Liver (tissue), 3 donors: ENCODE measurements around the gene CPT1B.

ENCODE experiments used
- FOXA1 ChIP-seq: IDR thresholded peaks from 2 replicates; pipeline ENCODE4 v1.6.1; 2016; ENCODE audit warnings: antibody characterized with exemption
- GABPA ChIP-seq, 2 donors: IDR thresholded peaks in 1 of 2; conservative IDR thresholded peaks in 1 of 2; 2 replicates each; pipeline ENCODE4 v1.6.1; 2016; ENCODE audit warnings: antibody characterized with exemption in 2 of 2, mild to moderate bottlenecking in 1 of 2, moderate library complexity in 1 of 2
- JUND ChIP-seq, 2 donors: IDR thresholded peaks; 2 replicates each; pipeline ENCODE4 v1.6.1; 2016; ENCODE audit warnings: antibody characterized with exemption in 2 of 2
- RAD21 ChIP-seq, 2 donors: IDR thresholded peaks; 2 replicates each; pipeline ENCODE4 v1.6.1; 2016; ENCODE audit warnings: antibody characterized with exemption in 2 of 2, mild to moderate bottlenecking in 2 of 2
- RXRA ChIP-seq, 2 donors: IDR thresholded peaks; 2 replicates each; pipeline ENCODE4 v1.6.1; 2017 to 2018; ENCODE audit warnings: antibody characterized with exemption in 2 of 2, mild to moderate bottlenecking in 1 of 2
- SP1 ChIP-seq: IDR thresholded peaks from 2 replicates; pipeline ENCODE4 v1.6.1; 2018; ENCODE audit warnings: antibody characterized with exemption, mild to moderate bottlenecking
- TF ChIP-seq, protein P1 (sequence below): fragments of 150-350 bp; IDR thresholded peaks from 2 replicates; pipeline ENCODE4 v1.5.1; 2017; ENCODE audit warnings: improper control_type of control experiment, low read depth, low read length; ENCODE audit not compliant: missing input control
- donor health status: healthy.
- donor health status: healthy.

DNA sequence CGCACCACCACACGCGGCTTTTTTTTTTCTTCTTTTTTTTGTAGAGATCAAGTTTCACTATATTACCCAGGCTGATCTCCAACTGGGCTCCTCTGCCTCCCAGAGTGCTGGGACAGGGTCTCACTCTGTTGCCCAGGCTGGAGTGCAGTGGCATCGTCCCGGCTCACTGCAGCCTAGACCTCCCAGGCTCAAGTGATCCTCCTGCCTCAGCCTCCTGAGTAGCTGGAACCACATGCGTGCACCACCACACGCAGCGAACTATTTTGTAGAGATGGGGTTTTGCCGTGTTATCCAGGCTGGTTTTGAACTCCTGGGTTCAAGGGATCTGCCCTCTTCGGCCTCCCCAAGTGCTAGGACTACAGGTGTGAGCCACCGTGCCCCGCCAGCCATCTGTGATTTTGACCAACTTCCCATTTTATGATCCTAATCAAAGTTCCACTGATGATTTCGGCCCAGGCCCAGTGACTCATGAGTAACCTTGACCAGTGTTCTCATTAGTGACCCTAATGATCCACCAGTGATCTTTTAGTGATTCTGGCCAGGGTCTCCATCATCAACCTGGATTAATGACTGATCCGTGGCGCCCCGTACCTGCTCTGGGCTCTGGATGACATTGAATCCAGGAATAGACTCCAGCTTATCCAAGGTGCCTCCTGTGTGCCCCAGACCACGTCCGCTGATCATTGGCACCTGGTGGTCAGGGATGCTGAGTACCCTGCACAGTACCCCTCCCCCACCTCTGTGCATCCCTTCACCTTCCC lies 50.1 kb downstream of the CPT1B start:
- TF ChIP-seq, protein P1, sequence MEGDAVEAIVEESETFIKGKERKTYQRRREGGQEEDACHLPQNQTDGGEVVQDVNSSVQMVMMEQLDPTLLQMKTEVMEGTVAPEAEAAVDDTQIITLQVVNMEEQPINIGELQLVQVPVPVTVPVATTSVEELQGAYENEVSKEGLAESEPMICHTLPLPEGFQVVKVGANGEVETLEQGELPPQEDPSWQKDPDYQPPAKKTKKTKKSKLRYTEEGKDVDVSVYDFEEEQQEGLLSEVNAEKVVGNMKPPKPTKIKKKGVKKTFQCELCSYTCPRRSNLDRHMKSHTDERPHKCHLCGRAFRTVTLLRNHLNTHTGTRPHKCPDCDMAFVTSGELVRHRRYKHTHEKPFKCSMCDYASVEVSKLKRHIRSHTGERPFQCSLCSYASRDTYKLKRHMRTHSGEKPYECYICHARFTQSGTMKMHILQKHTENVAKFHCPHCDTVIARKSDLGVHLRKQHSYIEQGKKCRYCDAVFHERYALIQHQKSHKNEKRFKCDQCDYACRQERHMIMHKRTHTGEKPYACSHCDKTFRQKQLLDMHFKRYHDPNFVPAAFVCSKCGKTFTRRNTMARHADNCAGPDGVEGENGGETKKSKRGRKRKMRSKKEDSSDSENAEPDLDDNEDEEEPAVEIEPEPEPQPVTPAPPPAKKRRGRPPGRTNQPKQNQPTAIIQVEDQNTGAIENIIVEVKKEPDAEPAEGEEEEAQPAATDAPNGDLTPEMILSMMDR = no peak
- TF ChIP-seq RAD21 (IDR thresholded peaks at IDR 0.05) (no peak), SP1 (no peak), FOXA1 (no peak), RXRA (IDR thresholded peaks at IDR 0.05) (no peak), GABPA (IDR thresholded peaks at IDR 0.05 in 1 of 2, conservative IDR thresholded peaks at IDR 0.05 in 1 of 2) (no peak), JUND (IDR thresholded peaks at IDR 0.05) (no peak)
